Measurements from ENCODE around the gene AMT.

The AMT gene

DNA sequence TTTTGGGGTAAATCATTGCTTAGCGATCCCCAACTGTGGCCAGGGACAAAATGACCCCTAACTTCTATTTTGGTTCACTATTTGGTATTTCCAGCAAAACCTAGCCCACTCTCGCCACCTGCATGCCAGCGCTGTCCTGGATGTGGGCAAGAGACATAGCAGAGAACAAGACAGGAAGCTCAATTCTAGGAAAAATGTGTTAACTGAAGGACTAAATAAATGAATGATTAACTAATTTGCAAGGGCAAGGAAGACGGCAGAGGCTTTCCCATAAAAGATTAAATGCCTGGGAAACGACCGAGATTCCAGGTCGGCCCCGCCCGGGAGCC, 6.4 kb upstream of the AMT start:
- DNase-seq, result no peak
- Mint-ChIP-seq H3K27ac (no peak overlapping the region), H3K4me3 (peak overlapping the region; percentile 96), H3K27me3 (ENCODE audit: low read depth, poor library complexity) (peaks cover 3% of the 10 kb centered on the region), H3K36me3 (ENCODE audit: low read depth) (peaks cover 11% of the 10 kb centered on the region), H3K4me1 (peaks cover 9% of the 10 kb centered on the region), H3K9me3 (no peaks in the 10 kb centered on the region)
- no peak for TF ChIP-seq CTCF (IDR thresholded peaks at IDR 0.05)

DNA sequence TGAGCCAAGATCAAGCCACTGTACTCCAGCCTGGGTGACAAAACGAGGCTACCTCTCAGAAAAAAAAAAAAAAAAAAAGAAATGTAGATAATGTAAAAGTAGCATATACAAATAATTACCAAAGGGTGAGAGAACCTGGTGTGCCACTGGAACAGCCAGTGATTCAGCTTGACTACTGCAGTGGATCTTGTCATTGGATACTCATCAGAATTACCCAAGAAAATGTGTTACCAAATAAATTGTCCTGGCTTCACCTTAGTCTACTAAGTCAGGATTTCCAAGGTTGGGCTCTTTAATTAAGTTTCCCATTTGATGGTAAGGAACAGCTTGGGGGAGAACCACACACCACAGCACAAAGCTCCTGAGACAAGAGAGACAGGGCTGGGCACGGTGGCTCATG, 5.3 kb upstream of the AMT start:
- no peak for TF ChIP-seq CTCF (IDR thresholded peaks at IDR 0.05)
- H3K27ac Mint-ChIP-seq, result no peak overlapping the region
- peaks cover 11% of the 10 kb centered on the region for H3K36me3 Mint-ChIP-seq (ENCODE audit: low read depth)
- no peaks in the 10 kb centered on the region for H3K27me3 Mint-ChIP-seq (ENCODE audit: low read depth, poor library complexity)
- peak overlapping the region; percentile 96 for H3K4me3 Mint-ChIP-seq
- DNase-seq, result no peak
- H3K9me3 Mint-ChIP-seq, result no peaks in the 10 kb centered on the region
- peaks cover 16% of the 10 kb centered on the region for H3K4me1 Mint-ChIP-seq

- peaks cover 29% of the 10 kb centered on the region for H3K4me1 Mint-ChIP-seq
- H3K9me3 Mint-ChIP-seq, result no peaks in the 10 kb centered on the region
- no peak for TF ChIP-seq CTCF (IDR thresholded peaks at IDR 0.05)
- peaks cover 15% of the 10 kb centered on the region for H3K36me3 Mint-ChIP-seq (ENCODE audit: low read depth)
- H3K27ac Mint-ChIP-seq, result no peak overlapping the region
- DNase-seq, result no peak
- H3K27me3 Mint-ChIP-seq (ENCODE audit: low read depth, poor library complexity), result no peaks in the 10 kb centered on the region
- no peak overlapping the region for H3K4me3 Mint-ChIP-seq
These were observed 2.5 kb upstream of the AMT start for GRCh38 chr3:49424816-49425215.

GRCh38 chr3:49421890-49422378, 339 bp downstream of the AMT start:
- TF ChIP-seq CTCF (IDR thresholded peaks at IDR 0.05), result no peak
- DNase-seq, result no peak
- peak overlapping the region; percentile 66 for H3K27ac Mint-ChIP-seq
- peak overlapping the region; percentile 95 for H3K4me3 Mint-ChIP-seq
- H3K9me3 Mint-ChIP-seq, result no peaks in the 10 kb centered on the region
- H3K27me3 Mint-ChIP-seq (ENCODE audit: low read depth, poor library complexity), result no peaks in the 10 kb centered on the region
- peaks cover 19% of the 10 kb centered on the region for H3K4me1 Mint-ChIP-seq
- peaks cover 20% of the 10 kb centered on the region for H3K36me3 Mint-ChIP-seq (ENCODE audit: low read depth)

GRCh38 chr3:49417516-49418120, 4.7 kb downstream of the AMT start:
- Mint-ChIP-seq H3K4me1 (peaks cover 37% of the 10 kb centered on the region), H3K36me3 (ENCODE audit: low read depth) (peaks cover 25% of the 10 kb centered on the region), H3K4me3 (no peak overlapping the region), H3K27ac (no peak overlapping the region), H3K27me3 (ENCODE audit: low read depth, poor library complexity) (no peaks in the 10 kb centered on the region), H3K9me3 (no peaks in the 10 kb centered on the region)
- TF ChIP-seq CTCF (IDR thresholded peaks at IDR 0.05), result no peak
- no peak for DNase-seq

GRCh38 chr3:49416867-49417266, 5.4 kb downstream of the AMT start:
- DNase-seq, result no peak
- no peaks in the 10 kb centered on the region for H3K27me3 Mint-ChIP-seq (ENCODE audit: low read depth, poor library complexity)
- no peak overlapping the region for H3K4me3 Mint-ChIP-seq
- H3K36me3 Mint-ChIP-seq (ENCODE audit: low read depth), result peaks cover 25% of the 10 kb centered on the region
- no peak for TF ChIP-seq CTCF (IDR thresholded peaks at IDR 0.05)
- no peaks in the 10 kb centered on the region for H3K9me3 Mint-ChIP-seq
- H3K27ac Mint-ChIP-seq, result no peak overlapping the region
- H3K4me1 Mint-ChIP-seq, result peaks cover 32% of the 10 kb centered on the region

Measured in nephron progenitor cell (in vitro differentiated cells).